Cardiac fibroblast (primary cell): Measurements from ENCODE around the gene SFMBT2.

Experiments
- DNase-seq, 2 donors: peaks; one replicate each; pipeline versions ENCODE4 v3.0.0 to v3.0.0-alpha.2; 2010; ENCODE audit warnings: low read depth in 2 of 2
- H3K4me3 ChIP-seq, 2 donors: replicated peaks in 1 of 2; 1 replicate in 1 of 2; 2 replicates in 1 of 2; pipeline ENCODE4 v1.5.1; 2011; ENCODE audit warnings: low read depth in 2 of 2, low read length in 2 of 2, mild to moderate bottlenecking in 2 of 2, moderate library complexity in 1 of 2
- CTCF ChIP-seq: IDR thresholded peaks from one replicate; pipeline ENCODE4 v1.5.1; 2011; ENCODE audit warnings: low read depth, mild to moderate bottlenecking, low read length, inconsistent platforms

Gene SFMBT2

GRCh38 chr10:7277432-7277831 is 133.4 kb downstream of the SFMBT2 start:
- no peak for TF ChIP-seq CTCF
- no peak for DNase-seq
- H3K4me3 ChIP-seq, result no peak overlapping the region

GRCh38 chr10:7275761-7276440 is 134.9 kb downstream of the SFMBT2 start:
- TF ChIP-seq CTCF, result no peak
- no peak for DNase-seq
- H3K4me3 ChIP-seq, result no peak overlapping the region

- DNase-seq, result no peak
- TF ChIP-seq CTCF, result no peak
- no peak overlapping the region for H3K4me3 ChIP-seq
Observed at GRCh38 chr10:7274293-7274692, 136.5 kb downstream of the SFMBT2 start.

- no peak overlapping the region for H3K4me3 ChIP-seq
- no peak for DNase-seq
- TF ChIP-seq CTCF, result no peak
Observed at GRCh38 chr10:7272008-7272407, 138.8 kb downstream of the SFMBT2 start.

GRCh38 chr10:7269988-7270387 is 140.8 kb downstream of the SFMBT2 start:
- TF ChIP-seq CTCF, result no peak
- DNase-seq, result no peak
- H3K4me3 ChIP-seq, result no peak overlapping the region

GRCh38 chr10:7267142-7267541 is 143.7 kb downstream of the SFMBT2 start:
- no peak for DNase-seq
- TF ChIP-seq CTCF, result no peak

More at GRCh38 chr10:7267142-7267541, 143.7 kb downstream of the SFMBT2 start:
- no peak overlapping the region for H3K4me3 ChIP-seq
